CD4-positive, alpha-beta T cell treated with Interleukin-10 for 1 hour (primary cell): ENCODE measurements around the gene VWA3A.

Experiments used
- DNase-seq: peaks from one replicate; pipeline ENCODE4 v3.0.0-alpha.2; 2020

Gene VWA3A

GRCh38 chr16:22206013-22206841, 113.9 kb downstream of the VWA3A start, which contains the start of gene EEF2K:
EEF2K (plus strand) TSS chr16:22206278; CDS start chr16:22225730, 19,452 bp downstream.
- DNase-seq = peak; percentile 84
